Neural cell (in vitro differentiated cells): ENCODE measurements around the gene ISG20L2.

ENCODE experiments used
- EP300 ChIP-seq: fragments of 450-650 bp; conservative IDR thresholded peaks from 2 replicates; pipeline ENCODE4 v1.6.1; 2014; ENCODE audit warnings: antibody characterized with exemption, mild to moderate bottlenecking, moderate library complexity; ENCODE audit not compliant: poor library complexity, severe bottlenecking
- EZH2 ChIP-seq: fragments of 200-600, 300-800 bp; shearing (Covaris generic), sonication (generic); IDR thresholded peaks from 2 replicates; pipeline ENCODE4 v1.6.1; 2014; ENCODE audit warnings: antibody characterized with exemption, low read length, borderline replicate concordance, mild to moderate bottlenecking; ENCODE audit not compliant: insufficient read depth, poor library complexity, severe bottlenecking
- MXI1 ChIP-seq: fragments of 450-650 bp; conservative IDR thresholded peaks from 2 replicates; pipeline ENCODE4 v1.6.1; 2014; ENCODE audit warnings: antibody characterized with exemption, mild to moderate bottlenecking; ENCODE audit not compliant: poor library complexity, severe bottlenecking
- RAD21 ChIP-seq: fragments of 450-650 bp; conservative IDR thresholded peaks from 2 replicates; pipeline ENCODE4 v1.6.1; 2014; ENCODE audit warnings: antibody characterized with exemption, mild to moderate bottlenecking, moderate library complexity
- TAF1 ChIP-seq: IDR thresholded peaks from 2 replicates; pipeline ENCODE4 v1.6.1; 2012; ENCODE audit warnings: low read depth
- TF ChIP-seq, protein P1 (sequence below): fragments of 450-650 bp; IDR thresholded peaks from 2 replicates; pipeline ENCODE4 v1.5.1; 2014; ENCODE audit warnings: antibody characterized with exemption, mild to moderate bottlenecking, moderate library complexity; ENCODE audit not compliant: poor library complexity, severe bottlenecking

DNA sequence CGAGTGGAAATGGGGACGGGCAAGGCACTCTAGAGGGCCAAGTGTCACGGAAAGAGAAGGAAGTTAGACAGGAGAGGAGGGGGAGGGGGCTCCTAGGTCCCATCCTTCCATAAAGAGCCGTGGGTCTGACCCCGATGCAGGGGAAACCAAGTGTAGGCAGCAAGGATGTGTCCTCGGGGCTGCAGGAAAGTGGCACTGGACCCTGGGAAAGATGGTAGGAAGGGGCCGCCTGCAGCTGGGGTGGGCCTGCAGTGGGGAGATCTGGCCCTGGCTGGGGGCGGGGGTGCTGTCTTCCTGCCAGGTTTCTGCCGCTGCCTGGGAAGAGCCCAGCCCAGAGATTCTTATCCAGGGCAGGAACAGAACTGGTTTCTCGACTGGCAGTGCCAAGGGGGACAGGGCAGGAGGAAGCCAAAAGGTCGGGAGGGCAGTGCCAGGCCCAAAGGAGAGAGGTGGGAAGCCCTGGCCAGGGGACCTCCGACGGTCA is 36.1 kb downstream of the ISG20L2 start:
- TF ChIP-seq, protein P1, sequence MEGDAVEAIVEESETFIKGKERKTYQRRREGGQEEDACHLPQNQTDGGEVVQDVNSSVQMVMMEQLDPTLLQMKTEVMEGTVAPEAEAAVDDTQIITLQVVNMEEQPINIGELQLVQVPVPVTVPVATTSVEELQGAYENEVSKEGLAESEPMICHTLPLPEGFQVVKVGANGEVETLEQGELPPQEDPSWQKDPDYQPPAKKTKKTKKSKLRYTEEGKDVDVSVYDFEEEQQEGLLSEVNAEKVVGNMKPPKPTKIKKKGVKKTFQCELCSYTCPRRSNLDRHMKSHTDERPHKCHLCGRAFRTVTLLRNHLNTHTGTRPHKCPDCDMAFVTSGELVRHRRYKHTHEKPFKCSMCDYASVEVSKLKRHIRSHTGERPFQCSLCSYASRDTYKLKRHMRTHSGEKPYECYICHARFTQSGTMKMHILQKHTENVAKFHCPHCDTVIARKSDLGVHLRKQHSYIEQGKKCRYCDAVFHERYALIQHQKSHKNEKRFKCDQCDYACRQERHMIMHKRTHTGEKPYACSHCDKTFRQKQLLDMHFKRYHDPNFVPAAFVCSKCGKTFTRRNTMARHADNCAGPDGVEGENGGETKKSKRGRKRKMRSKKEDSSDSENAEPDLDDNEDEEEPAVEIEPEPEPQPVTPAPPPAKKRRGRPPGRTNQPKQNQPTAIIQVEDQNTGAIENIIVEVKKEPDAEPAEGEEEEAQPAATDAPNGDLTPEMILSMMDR: no peak
- no peak for TF ChIP-seq EP300
- no peak for TF ChIP-seq MXI1
- TF ChIP-seq RAD21: no peak
- TF ChIP-seq TAF1: no peak
- TF ChIP-seq EZH2: no peak
